Ecto neural progenitor cell (in vitro differentiated cells): ENCODE measurements around the gene LENG1.

Source experiments
- DNase-seq: peaks from one replicate; pipeline ENCODE4 v3.0.0-alpha.2; 2018; ENCODE audit warnings: low spot score

Gene LENG1

GRCh38 chr19:54109651-54110050 is 49.9 kb downstream of the LENG1 start:
- no peak for DNase-seq

- DNase-seq = no peak
Observed at GRCh38 chr19:54108496-54108895, 51.0 kb downstream of the LENG1 start.

DNA sequence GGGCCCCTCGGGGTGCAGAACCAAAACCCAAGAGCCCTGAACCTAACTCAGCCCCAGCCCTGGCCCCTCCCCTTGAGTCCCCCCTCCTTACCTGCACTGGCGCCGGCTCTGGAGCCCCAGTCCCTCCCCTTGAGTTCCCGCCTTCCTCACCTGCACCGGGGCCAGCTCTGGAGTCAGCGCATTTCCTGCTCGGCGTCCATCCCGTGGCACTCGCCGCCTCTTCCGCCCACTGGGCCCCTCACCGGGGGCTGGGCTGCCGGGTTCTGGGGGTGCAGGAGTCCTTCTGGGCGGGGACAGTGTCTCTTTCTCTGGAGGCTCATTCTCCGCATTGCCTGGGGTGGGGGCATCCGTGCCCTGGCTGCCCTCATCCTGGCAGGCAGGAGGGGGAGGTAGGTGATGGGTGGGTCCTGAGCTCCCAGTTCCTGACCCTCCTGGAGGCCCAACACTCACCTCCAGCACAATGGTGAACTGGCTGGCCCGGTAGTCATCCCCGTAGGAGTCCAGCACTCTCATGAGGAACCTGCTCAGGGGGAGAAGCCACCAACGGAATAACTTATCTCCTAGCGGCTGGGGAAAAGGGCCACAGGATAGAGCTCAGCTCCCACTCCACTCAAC is 51.5 kb downstream of the LENG1 start:
- no peak for DNase-seq

- no peak for DNase-seq
Observed at GRCh38 chr19:54106716-54107115, 52.8 kb downstream of the LENG1 start.

GRCh38 chr19:54105796-54106195 is 53.7 kb downstream of the LENG1 start:
- no peak for DNase-seq
